ENCODE results near the gene ROGDI.

GRCh38 chr16:4754865-4755264 lies 47.6 kb downstream of the ROGDI start:
- no peak for TF ChIP-seq GATA3 (IDR thresholded peaks at IDR 0.05; ENCODE audit: low read depth, low read length)
- TF ChIP-seq GATA2 (IDR thresholded peaks at IDR 0.05; ENCODE audit: low read depth, low read length), result no peak
